GM21786 (cell line): ENCODE data around the gene THRA.

Source experiments
- ATAC-seq: cut with Tn5 transposase; IDR thresholded peaks from one replicate; pipeline ENCODE4 v1.9.1; 2021; ENCODE audit not compliant: unreplicated experiment

THRA gene

GRCh38 chr17:40079545-40079944, 16.8 kb downstream of the THRA start:
- no peak for ATAC-seq

GRCh38 chr17:40084477-40084876, 21.7 kb downstream of the THRA start:
- no peak for ATAC-seq

DNA sequence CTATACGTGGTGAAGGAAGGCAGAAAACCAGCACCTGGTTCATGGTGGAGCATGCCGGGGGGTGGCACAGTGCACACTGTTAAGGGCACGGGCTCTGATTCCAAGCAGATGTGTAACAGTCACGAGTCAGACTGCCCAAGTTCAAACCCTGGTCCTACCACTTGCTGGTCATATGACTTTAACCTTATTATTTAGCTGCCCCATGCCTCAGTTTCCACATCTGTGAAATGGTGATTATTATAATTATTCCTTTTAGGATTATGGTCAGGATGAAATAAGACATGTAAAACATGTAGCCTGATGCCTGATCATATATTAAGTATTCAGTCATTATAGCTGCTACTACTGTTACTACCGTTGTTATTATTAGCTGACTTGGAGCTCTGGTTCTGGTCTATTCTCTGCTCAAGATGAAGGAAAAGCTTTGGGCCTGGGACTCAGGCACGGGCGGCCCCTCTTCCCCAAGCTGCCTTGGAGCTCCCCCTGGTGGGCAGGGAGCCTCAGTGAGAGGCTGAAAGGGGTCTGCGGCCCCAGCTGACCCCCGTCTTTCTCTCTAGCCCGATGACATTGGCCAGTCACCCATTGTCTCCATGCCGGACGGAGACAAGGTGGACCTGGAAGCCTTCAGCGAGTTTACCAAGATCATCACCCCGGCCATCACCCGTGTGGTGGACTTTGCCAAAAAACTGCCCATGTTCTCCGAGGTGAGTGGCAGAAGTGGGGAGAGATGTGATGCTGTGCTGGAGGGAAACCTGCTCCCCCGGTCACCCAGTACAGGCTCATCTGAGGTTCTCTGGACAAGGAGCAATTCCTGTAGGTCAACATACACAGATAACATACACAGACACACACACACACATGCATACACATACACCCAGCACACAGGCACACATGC, 23.6 kb downstream of the THRA start:
- ATAC-seq: no peak

GRCh38 chr17:40087049-40087794, 24.5 kb downstream of the THRA start:
- ATAC-seq: no peak

GRCh38 chr17:40087903-40088718, 25.3 kb downstream of the THRA start:
- no peak for ATAC-seq

DNA sequence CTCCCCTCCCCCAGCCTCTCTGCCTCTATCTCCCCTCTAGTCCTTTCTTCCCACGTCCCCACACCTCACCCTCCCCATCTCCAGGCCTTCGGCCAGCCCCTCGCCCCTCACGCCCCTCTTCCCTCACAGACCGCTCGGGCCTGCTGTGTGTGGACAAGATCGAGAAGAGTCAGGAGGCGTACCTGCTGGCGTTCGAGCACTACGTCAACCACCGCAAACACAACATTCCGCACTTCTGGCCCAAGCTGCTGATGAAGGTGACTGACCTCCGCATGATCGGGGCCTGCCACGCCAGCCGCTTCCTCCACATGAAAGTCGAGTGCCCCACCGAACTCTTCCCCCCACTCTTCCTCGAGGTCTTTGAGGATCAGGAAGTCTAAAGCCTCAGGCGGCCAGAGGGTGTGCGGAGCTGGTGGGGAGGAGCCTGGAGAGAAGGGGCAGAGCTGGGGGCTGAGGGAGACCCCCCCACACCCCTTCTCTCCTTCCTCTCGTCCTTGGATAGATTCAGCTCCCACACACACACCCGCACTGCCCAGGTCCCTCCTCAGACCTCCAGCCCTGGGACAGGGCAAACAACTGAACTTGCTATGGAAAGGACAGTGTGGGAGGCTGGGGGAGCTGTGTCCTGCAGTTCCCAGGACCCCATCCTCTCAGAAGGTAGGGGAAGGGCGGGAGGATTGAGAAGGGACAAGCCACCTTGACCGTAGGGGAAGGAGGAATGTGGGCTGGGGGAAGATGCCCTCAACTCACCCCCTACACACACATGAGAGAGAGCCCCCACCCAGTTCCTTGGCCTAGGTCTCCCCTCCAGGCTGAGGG, 26.5 kb downstream of the THRA start:
- ATAC-seq: no peak

GRCh38 chr17:40090237-40091119, 27.7 kb downstream of the THRA start:
- ATAC-seq: no peak

DNA sequence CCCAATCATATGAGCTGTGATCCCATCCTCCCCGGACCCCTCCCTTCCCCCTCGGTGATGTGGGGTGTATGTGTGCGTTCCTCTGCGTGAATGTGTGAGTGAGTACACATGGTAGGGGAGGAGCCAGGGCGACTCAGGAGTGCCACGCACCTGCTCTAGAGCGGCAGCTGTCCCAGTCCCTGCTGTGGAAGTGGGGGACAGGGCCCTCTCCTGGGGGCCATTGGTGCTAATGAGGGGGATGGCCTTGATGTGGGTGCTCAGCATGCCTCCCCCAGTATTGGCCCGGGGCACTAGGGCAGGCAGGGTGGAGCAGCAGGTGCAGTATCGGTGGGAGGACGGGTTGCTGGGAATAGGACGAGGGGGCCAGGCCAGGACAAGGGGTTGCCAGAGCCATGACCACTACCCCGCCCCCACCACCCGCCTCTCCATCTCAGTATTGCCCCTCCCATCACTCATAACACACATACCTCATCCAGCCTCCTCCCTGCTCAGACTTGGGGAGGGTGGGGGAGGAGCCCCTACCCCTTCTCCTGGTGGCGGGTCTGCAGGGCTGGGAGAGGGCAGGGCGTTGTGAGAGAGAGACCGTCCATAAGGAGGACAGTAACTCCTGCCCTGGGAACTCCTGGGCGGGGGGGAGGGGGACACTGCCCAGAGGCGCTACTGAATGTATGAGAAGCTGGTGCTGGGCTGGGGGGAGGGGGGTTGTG, 29.1 kb downstream of the THRA start:
- ATAC-seq: no peak

DNA sequence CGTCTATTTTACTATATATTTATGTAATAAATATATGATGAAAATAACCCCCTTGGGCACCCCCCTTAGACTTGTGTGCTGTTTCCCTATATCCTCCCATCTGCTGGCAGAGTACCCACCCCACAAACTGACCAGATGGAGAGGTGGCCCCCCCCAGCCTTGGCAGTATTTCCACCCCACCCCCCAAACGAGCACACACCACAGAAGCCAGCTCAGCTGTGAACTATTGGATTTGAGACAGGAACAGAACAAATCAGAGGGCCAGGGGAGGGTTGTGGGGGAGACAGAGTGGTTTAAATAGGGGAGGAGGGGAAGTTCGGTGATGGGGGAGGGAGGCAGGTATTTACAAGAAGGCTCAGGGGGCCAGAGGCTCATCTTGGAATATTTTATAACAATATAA, 29.8 kb downstream of the THRA start:
- no peak for ATAC-seq

GRCh38 chr17:40093005-40093579, 30.3 kb downstream of the THRA start:
- ATAC-seq: no peak

- ATAC-seq: no peak
Observed at GRCh38 chr17:40093580-40094201, 30.9 kb downstream of the THRA start.

DNA sequence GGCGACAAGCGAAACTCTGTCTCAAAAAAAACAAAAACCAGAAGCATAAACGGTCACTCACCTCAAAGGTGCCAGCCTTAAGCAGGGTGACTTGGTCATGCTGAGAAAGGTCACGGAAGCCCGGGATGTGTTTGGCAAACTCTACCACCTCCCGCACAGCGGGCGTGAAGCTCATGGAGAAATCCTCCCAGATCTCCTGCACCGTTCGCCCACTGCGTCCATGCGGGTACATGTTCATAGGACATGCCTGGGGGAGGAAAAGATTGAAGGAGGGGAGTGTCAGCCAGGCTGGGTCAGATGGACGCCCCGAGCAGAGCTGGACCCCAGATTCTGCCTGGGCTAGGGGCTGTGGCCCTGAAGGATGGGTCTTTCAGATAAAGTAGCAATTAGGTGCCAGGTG, 32.1 kb downstream of the THRA start:
- no peak for ATAC-seq

GRCh38 chr17:40095351-40095943, 32.7 kb downstream of the THRA start:
- ATAC-seq: no peak

GRCh38 chr17:40095944-40096791, 33.4 kb downstream of the THRA start:
- peak; percentile 47 for ATAC-seq

GRCh38 chr17:40097087-40097486, 34.3 kb downstream of the THRA start:
- ATAC-seq: no peak

DNA sequence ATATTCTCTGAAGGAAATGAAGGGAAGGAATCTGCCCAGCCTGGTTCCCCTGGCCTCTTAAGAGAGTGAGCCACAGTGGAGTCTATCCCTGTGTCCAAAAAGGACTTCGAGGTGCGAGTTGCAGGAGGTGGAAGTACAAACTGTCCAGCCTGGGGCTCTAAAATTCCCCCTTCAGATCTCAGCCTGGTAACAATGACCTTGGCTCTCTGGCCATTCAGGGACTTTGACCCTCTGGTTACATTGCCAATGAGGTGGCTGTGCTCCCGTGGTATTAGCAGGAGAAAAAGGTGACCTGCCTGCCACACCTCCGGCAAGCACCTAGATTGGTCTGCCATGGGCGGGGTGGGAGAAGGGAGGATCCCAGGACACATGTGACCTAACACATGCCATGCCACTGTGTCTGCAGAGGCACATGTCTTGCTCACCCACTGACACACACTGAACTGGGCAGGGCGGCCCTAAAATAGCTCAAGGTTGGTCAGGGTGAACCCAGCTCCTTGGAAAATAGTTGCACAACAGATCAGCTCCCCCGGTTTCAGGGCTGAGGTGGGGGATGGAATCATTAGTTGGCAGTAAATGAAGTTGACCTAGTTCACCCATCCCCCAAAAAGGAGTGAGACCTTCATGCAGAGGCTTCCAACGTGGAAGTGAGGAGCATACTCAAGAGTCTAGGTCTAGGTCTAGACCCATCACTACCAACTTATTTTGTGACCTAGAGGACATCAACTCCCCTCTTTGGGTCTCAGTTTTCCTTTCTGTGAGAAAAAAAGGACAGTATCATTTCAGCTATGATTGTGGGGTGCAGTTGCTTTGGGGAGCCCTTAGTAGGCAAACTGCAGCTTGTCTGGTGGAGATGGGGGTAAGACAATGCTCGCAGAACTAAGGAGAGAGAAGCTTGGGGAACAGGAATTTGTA, 35.4 kb downstream of the THRA start:
- ATAC-seq: no peak
